Caco-2 (cell line): Measurements from ENCODE around the gene B3GNT9. TPM values are rescaled to one million over a fixed set of nuclear protein-coding genes. Genes with fewer than 3 reads are reported as not detected.

Experiments used
- BruUV-seq: library from RNA; stranded (reverse); fragments of 400-500 nt; replicated peaks from 2 replicates; lab custom pipeline; 2021; lab: Mats Ljungman, UMichigan
- CTCF ChIA-PET: fragments of 300-600 bp; sonication (Branson Sonifier 250); formaldehyde crosslinking; loops from one replicate; lab custom pipeline; 2022; ENCODE audit warnings: antibody characterized with exemption; lab: Charles Lee
- POLR2A ChIA-PET: fragments of 300-600 bp; sonication (Branson Sonifier 250); formaldehyde crosslinking; loops from one replicate; lab custom pipeline; 2022; ENCODE audit warnings: antibody characterized with exemption; lab: Charles Lee
- DNase-seq, 2 experiments: peaks; one replicate each; pipeline versions ENCODE4 v3.0.0 to v3.0.0-alpha.2; 2020 to 2022
- H3K27me3 ChIP-seq: replicated peaks from 2 replicates; pipeline ENCODE4 v1.6.0; 2011; ENCODE audit warnings: low read length; ENCODE audit not compliant: control insufficient read depth, insufficient read depth
- H3K36me3 ChIP-seq: 2 replicates; pipeline ENCODE4 v1.5.1; 2011; ENCODE audit warnings: low read length; ENCODE audit not compliant: control insufficient read depth, insufficient read depth
- H3K4me1 ChIP-seq: fragments of 250-450 bp; sonication (Bioruptor Pico); 2 replicates; pipeline ENCODE4 v1.5.1; 2020; ENCODE audit warnings: mild to moderate bottlenecking
- H3K4me3 ChIP-seq: 2 replicates; pipeline ENCODE4 v1.5.1; 2011; ENCODE audit warnings: low read depth, mild to moderate bottlenecking, control low read depth, low read length
- H3K9me3 ChIP-seq: fragments of 250-450 bp; sonication (Bioruptor Pico); 2 replicates; pipeline ENCODE4 v1.5.1; 2020; ENCODE audit warnings: mild to moderate bottlenecking, moderate library complexity
- H3K27ac Mint-ChIP-seq: one replicate; pipeline ENCODE4 v1.8.0; 2022; ENCODE audit warnings: mixed read lengths; ENCODE audit not compliant: unreplicated experiment
- H3K27me3 Mint-ChIP-seq: one replicate; pipeline ENCODE4 v1.8.0; 2022; ENCODE audit warnings: mixed read lengths; ENCODE audit not compliant: insufficient read depth, unreplicated experiment
- H3K36me3 Mint-ChIP-seq: one replicate; pipeline ENCODE4 v1.8.0; 2022; ENCODE audit warnings: mild to moderate bottlenecking, mixed read lengths; ENCODE audit not compliant: insufficient read depth, unreplicated experiment
- H3K4me1 Mint-ChIP-seq: one replicate; pipeline ENCODE4 v1.8.0; 2022; ENCODE audit warnings: low read depth, mixed read lengths; ENCODE audit not compliant: unreplicated experiment
- H3K4me3 Mint-ChIP-seq: one replicate; pipeline ENCODE4 v1.8.0; 2022; ENCODE audit warnings: mild to moderate bottlenecking, moderate library complexity, mixed read lengths; ENCODE audit not compliant: unreplicated experiment
- H3K9me3 Mint-ChIP-seq: one replicate; pipeline ENCODE4 v1.8.0; 2022; ENCODE audit warnings: mixed read lengths; ENCODE audit not compliant: unreplicated experiment
- intact Hi-C: fragments of 100-400 bp; cut with micrococcal nuclease; formaldehyde crosslinking; loops from one replicate; pipeline ENCODE4 v1.10.0; 2022; ENCODE audit not compliant: unreplicated experiment
- total RNA-seq: library from RNA; stranded (reverse); gene quantifications from 2 replicates; pipeline ENCODE4 v1.2.3, GENCODE V29; 2022
- TF ChIP-seq, protein P1 (sequence below), 2 experiments: fragments of 200-600 bp in 1 of 2; IDR thresholded peaks; 1 replicate in 1 of 2; 2 replicates in 1 of 2; pipeline versions ENCODE4 v1.5.1 to v1.8.0; 2011 to 2022; ENCODE audit warnings: antibody characterized with exemption in 1 of 2, control low read depth in 1 of 2, inconsistent platforms in 1 of 2, low read depth in 1 of 2, low read length in 1 of 2, mild to moderate bottlenecking in 1 of 2, moderate library complexity in 1 of 2; ENCODE audit not compliant: insufficient read depth in 1 of 2, severe bottlenecking in 1 of 2, unreplicated experiment in 1 of 2

B3GNT9 gene
- total RNA-seq, 1 experiment from 2014 or later: 11.6 TPM

DNA sequence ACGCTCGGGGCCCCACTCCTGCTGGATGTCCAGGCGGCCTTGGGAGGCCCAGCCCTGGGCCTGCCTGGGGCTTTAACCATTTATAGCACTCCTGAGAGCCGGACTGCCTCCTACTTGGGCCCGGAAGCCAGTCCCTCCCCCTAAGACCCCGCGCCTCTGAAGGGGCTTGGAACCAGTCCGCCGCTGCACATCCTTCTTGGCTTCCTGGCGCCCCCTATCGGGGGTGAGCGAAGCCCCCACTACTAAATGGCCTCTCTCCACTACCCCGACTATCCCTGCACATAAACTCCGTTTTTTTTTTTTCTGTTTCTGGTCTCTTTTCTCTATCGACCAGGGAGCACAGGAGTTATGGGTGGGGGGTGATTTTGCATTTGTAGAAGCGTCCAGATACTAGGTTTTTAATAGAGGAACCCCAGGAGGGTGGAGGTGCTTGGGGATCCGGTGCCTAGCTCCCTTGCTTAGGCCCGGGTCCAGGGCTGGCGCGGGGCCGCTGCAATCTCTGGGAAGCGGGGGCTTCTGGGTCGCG lies 18.9 kb upstream of the B3GNT9 start:
- ChIA-PET POLR2A (interaction anchor here (0.6 to 1.5 kb wide), 2 partner anchors 9 to 77 kb away, joined by 3 to 8 read pairs; no protein-coding TSS in a partner anchor), CTCF (interaction anchor here (0.5 to 3.0 kb wide), 14 partner anchors 8 to 274 kb away, joined by 3 to 43 read pairs (median 4); partner anchors contain the start of genes ELMO3, FBXL8 and TRADD)
- TF ChIP-seq, protein P1, sequence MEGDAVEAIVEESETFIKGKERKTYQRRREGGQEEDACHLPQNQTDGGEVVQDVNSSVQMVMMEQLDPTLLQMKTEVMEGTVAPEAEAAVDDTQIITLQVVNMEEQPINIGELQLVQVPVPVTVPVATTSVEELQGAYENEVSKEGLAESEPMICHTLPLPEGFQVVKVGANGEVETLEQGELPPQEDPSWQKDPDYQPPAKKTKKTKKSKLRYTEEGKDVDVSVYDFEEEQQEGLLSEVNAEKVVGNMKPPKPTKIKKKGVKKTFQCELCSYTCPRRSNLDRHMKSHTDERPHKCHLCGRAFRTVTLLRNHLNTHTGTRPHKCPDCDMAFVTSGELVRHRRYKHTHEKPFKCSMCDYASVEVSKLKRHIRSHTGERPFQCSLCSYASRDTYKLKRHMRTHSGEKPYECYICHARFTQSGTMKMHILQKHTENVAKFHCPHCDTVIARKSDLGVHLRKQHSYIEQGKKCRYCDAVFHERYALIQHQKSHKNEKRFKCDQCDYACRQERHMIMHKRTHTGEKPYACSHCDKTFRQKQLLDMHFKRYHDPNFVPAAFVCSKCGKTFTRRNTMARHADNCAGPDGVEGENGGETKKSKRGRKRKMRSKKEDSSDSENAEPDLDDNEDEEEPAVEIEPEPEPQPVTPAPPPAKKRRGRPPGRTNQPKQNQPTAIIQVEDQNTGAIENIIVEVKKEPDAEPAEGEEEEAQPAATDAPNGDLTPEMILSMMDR (IDR thresholded peaks at IDR 0.05; ENCODE audit: insufficient read depth in 1 of 2, low read depth in 1 of 2, low read length in 1 of 2, severe bottlenecking in 1 of 2, unreplicated experiment in 1 of 2): peak; percentile 48 to 57
- Mint-ChIP-seq H3K4me1 (peaks cover 31% of the 10 kb centered on the region), H3K4me3 (peak overlapping the region; percentile 70), H3K36me3 (peaks cover 23% of the 10 kb centered on the region), H3K27ac (peak overlapping the region; percentile 86), H3K9me3 (no peaks in the 10 kb centered on the region), H3K27me3 (no peaks in the 10 kb centered on the region)
- H3K4me3 ChIP-seq: peak overlapping the region; percentile 49
- no peaks in the 10 kb centered on the region for H3K36me3 ChIP-seq
- TSS peak; percentile 75 for BruUV-seq
- H3K4me1 ChIP-seq: peaks cover 36% of the 10 kb centered on the region
- intact Hi-C loops: loop anchor here (1.0 kb wide), 3 partner anchors 8 to 14 kb away; partner anchors contain the start of gene MATCAP1
- no peaks in the 10 kb centered on the region for H3K9me3 ChIP-seq
- no peaks in the 10 kb centered on the region for H3K27me3 ChIP-seq
- DNase-seq: peak in 1 of 2 experiments; percentile 60

DNA sequence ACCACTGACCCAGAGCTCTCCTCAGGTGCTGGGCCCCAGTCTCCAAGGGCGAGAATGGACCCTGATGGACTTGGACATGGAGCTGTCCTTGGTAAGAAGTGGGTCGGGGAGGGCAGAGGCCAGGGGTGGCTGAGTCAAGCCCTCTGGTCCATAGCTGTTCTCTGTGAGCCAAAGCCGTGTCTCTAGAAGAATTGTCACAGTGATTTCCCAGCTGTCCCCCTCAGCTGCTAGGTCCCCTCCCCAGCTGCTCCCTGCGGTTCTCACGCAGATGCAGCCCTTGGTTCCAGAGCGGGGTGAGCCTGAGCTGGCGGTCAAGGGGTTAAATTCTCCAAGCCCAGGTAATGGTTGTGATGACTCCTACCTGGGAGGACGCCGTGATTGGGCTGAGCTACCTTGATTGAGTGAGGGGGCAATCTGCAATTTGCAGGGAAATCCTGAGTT lies 18.2 kb upstream of the B3GNT9 start:
- CTCF ChIA-PET: interaction anchor here (2.4 to 3.0 kb wide), 3 partner anchors 9 to 151 kb away, joined by 8 to 43 read pairs (median 17); partner anchors contain the start of genes ELMO3, FBXL8 and TRADD

DNA sequence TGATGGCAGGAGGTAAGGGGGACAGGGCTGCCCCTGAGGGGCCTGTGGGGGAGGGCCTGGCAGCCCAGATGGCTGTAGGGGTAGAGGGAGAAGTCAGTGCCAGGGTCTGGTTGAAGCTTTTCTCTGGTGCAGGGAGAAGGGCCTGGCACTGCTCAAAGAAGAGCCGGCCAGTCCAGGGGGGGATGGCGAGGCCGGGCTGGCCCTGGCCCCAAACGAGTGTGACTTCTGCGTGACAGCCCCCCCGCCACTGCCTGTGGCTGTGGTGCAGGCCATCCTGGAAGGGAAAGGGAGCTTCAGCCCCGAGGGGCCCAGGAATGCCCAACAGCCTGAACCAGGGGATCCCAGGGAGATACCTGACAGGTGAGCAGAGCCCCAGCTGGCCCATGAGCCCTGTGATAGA lies 16.8 kb upstream of the B3GNT9 start:
- H3K27me3 Mint-ChIP-seq: no peaks in the 10 kb centered on the region
- H3K4me3 Mint-ChIP-seq: no peak overlapping the region
- peaks cover 20% of the 10 kb centered on the region for H3K4me1 Mint-ChIP-seq
- H3K9me3 Mint-ChIP-seq: no peaks in the 10 kb centered on the region
- intact Hi-C loops: no loop called here
- peaks cover 14% of the 10 kb centered on the region for H3K36me3 Mint-ChIP-seq
- BruUV-seq: no TSS peak
- Histone ChIP-seq H3K27me3 (no peaks in the 10 kb centered on the region), H3K36me3 (no peaks in the 10 kb centered on the region), H3K4me3 (no peak overlapping the region), H3K9me3 (no peaks in the 10 kb centered on the region), H3K4me1 (peaks cover 26% of the 10 kb centered on the region)
- H3K27ac Mint-ChIP-seq: no peak overlapping the region
- POLR2A ChIA-PET: no interaction called here
- TF ChIP-seq, protein P1 (IDR thresholded peaks at IDR 0.05; ENCODE audit: insufficient read depth in 1 of 2, low read depth in 1 of 2, low read length in 1 of 2, severe bottlenecking in 1 of 2, unreplicated experiment in 1 of 2): no peak
- DNase-seq: no peak
- CTCF ChIA-PET: no interaction called here

More for the DNA sequence above, 18.2 kb upstream of the B3GNT9 start:
- TF ChIP-seq, protein P1 (IDR thresholded peaks at IDR 0.05; ENCODE audit: insufficient read depth in 1 of 2, low read depth in 1 of 2, low read length in 1 of 2, severe bottlenecking in 1 of 2, unreplicated experiment in 1 of 2): no peak
- peaks cover 20% of the 10 kb centered on the region for H3K36me3 Mint-ChIP-seq
- no TSS peak for BruUV-seq
- no peak overlapping the region for H3K27ac Mint-ChIP-seq
- no peak for DNase-seq
- peak overlapping the region; percentile 49 for H3K4me3 ChIP-seq
- peaks cover 33% of the 10 kb centered on the region for H3K4me1 ChIP-seq
- H3K27me3 Mint-ChIP-seq: no peaks in the 10 kb centered on the region
- H3K9me3 ChIP-seq: no peaks in the 10 kb centered on the region
- peak overlapping the region; percentile 70 for H3K4me3 Mint-ChIP-seq
- H3K4me1 Mint-ChIP-seq: peaks cover 31% of the 10 kb centered on the region
- no peaks in the 10 kb centered on the region for H3K9me3 Mint-ChIP-seq
- H3K36me3 ChIP-seq: no peaks in the 10 kb centered on the region
- POLR2A ChIA-PET: interaction anchor here (0.6 kb wide), 2 partner anchors 9 to 50 kb away, joined by 3 to 4 read pairs; no protein-coding TSS in a partner anchor
- H3K27me3 ChIP-seq: no peaks in the 10 kb centered on the region
- intact Hi-C loops: no loop called here
